OCI-LY3 (cell line): ENCODE measurements around the gene WFDC13.
"Not testable (repeated sequence)": the region's sequence is repeated elsewhere in the genome, so short reads cannot be mapped to it uniquely, and the experiment has no call there.

Experiments
- H2AFZ ChIP-seq: fragments of 200-600, 300-600 bp; shearing (Covaris generic); 2 replicates; pipeline ENCODE4 v1.6.0; 2014; ENCODE audit warnings: antibody characterized with exemption, low read depth, low read length
- H3K27ac ChIP-seq: fragments of 200-600, 300-600 bp; sonication (generic); 2 replicates; pipeline ENCODE4 v1.5.1; 2014; ENCODE audit warnings: mild to moderate bottlenecking, low read length, moderate library complexity, mixed read lengths
- H3K27me3 ChIP-seq: fragments of 200-600, 300-600 bp; sonication (generic); 2 replicates; pipeline ENCODE4 v1.6.1; 2014; ENCODE audit warnings: low read depth, low read length, mixed read lengths
- H3K36me3 ChIP-seq: fragments of 200-600, 300-600 bp; sonication (generic); replicated peaks from 2 replicates; pipeline ENCODE3; 2014; ENCODE audit warnings: low read depth, low read length, mixed read lengths
- H3K4me1 ChIP-seq: fragments of 300-600, 200-600 bp; sonication (generic); 2 replicates; pipeline ENCODE4 v1.6.1; 2014; ENCODE audit warnings: low read length, mixed read lengths
- H3K4me2 ChIP-seq: fragments of 200-600, 300-600 bp; sonication (generic); 2 replicates; pipeline ENCODE4 v1.6.1; 2014; ENCODE audit warnings: low read length, mixed read lengths
- H3K4me3 ChIP-seq: fragments of 300-600, 200-600 bp; sonication (generic); 2 replicates; pipeline ENCODE4 v1.5.1; 2014; ENCODE audit warnings: antibody characterized with exemption, mild to moderate bottlenecking, low read length, moderate library complexity
- H3K79me2 ChIP-seq: fragments of 300-600, 200-600 bp; shearing (Covaris generic); 2 replicates; pipeline ENCODE4 v1.6.1; 2014; ENCODE audit warnings: mild to moderate bottlenecking, low read length, mixed read lengths
- H3K9ac ChIP-seq: fragments of 300-600, 200-600 bp; shearing (Covaris generic); 2 replicates; pipeline ENCODE4 v1.6.0; 2014; ENCODE audit warnings: mild to moderate bottlenecking, low read length, moderate library complexity
- H3K9me3 ChIP-seq: fragments of 200-600, 300-600 bp; shearing (Covaris generic); 2 replicates; pipeline ENCODE4 v1.6.1; 2014; ENCODE audit warnings: low read length, mixed read lengths; ENCODE audit not compliant: insufficient read depth
- H4K20me1 ChIP-seq: fragments of 200-600, 300-600 bp; sonication (generic); 2 replicates; pipeline ENCODE4 v1.6.1; 2016; ENCODE audit warnings: low read length, mixed read lengths; ENCODE audit not compliant: insufficient read depth
- EZH2phosphoT487 ChIP-seq: fragments of 200-600 bp; shearing (Covaris generic); IDR thresholded peaks from 2 replicates; pipeline ENCODE4 v1.6.1; 2018; ENCODE audit warnings: antibody characterized with exemption, mixed run types, low read depth
- TF ChIP-seq, protein P1 (sequence below): fragments of 200-600, 300-600 bp; sonication (generic); IDR thresholded peaks from 2 replicates; pipeline ENCODE4 v1.5.1; 2014; ENCODE audit warnings: antibody characterized with exemption, low read length, low read depth

WFDC13 gene

GRCh38 chr20:45701873-45702272, at the start of gene WFDC13:
TSS of gene WFDC13 (plus strand) at chr20:45702038. CDS start at chr20:45702124, 86 bp downstream.
- Histone ChIP-seq H3K9ac (no peak within 1 kb of the TSS), H3K36me3 (no peaks in the 10 kb centered on the region), H3K27me3 (peaks cover 40% of the 10 kb centered on the region; the same call in 1 of the 2 replicates), H3K9me3 (no peaks in the 10 kb centered on the region), H4K20me1 (no peaks in the 10 kb centered on the region), H2AFZ (no peak within 1 kb of the TSS), H3K79me2 (no peaks in the 10 kb centered on the region), H3K4me2 (peak within 1 kb of the TSS; percentile 17; the same call in 1 of the 2 replicates), H3K27ac (no peak within 1 kb of the TSS), H3K4me3 (no peak within 1 kb of the TSS), H3K4me1 (peaks cover 14% of the 10 kb centered on the region)
- TF ChIP-seq, protein P1, sequence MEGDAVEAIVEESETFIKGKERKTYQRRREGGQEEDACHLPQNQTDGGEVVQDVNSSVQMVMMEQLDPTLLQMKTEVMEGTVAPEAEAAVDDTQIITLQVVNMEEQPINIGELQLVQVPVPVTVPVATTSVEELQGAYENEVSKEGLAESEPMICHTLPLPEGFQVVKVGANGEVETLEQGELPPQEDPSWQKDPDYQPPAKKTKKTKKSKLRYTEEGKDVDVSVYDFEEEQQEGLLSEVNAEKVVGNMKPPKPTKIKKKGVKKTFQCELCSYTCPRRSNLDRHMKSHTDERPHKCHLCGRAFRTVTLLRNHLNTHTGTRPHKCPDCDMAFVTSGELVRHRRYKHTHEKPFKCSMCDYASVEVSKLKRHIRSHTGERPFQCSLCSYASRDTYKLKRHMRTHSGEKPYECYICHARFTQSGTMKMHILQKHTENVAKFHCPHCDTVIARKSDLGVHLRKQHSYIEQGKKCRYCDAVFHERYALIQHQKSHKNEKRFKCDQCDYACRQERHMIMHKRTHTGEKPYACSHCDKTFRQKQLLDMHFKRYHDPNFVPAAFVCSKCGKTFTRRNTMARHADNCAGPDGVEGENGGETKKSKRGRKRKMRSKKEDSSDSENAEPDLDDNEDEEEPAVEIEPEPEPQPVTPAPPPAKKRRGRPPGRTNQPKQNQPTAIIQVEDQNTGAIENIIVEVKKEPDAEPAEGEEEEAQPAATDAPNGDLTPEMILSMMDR = no peak
- no peak for TF ChIP-seq EZH2phosphoT487

- H3K9ac ChIP-seq, H3K4me1 ChIP-seq, H3K36me3 ChIP-seq, H3K27ac ChIP-seq, H2AFZ ChIP-seq, H3K4me3 ChIP-seq, H3K79me2 ChIP-seq, H4K20me1 ChIP-seq, H3K4me2 ChIP-seq, H3K9me3 ChIP-seq, H3K27me3 ChIP-seq: not testable (repeated sequence)
Observed at GRCh38 chr20:45657038-45657437, 44.8 kb upstream of the WFDC13 start.

- no peak within 1 kb of the TSS for H2AFZ ChIP-seq
- H3K4me2 ChIP-seq = no peak within 1 kb of the TSS
- H3K27ac ChIP-seq = no peak within 1 kb of the TSS
- H3K36me3 ChIP-seq = no peaks in the 10 kb centered on the region
- no peak within 1 kb of the TSS for H3K4me3 ChIP-seq
- H3K4me1 ChIP-seq = no peaks in the 10 kb centered on the region
- no peak within 1 kb of the TSS for H3K9ac ChIP-seq
- no peaks in the 10 kb centered on the region for H3K79me2 ChIP-seq
- no peaks in the 10 kb centered on the region for H3K9me3 ChIP-seq
- TF ChIP-seq, protein P1 = no peak
- no peak for TF ChIP-seq EZH2phosphoT487
- no peaks in the 10 kb centered on the region for H4K20me1 ChIP-seq
- peaks cover 53% of the 10 kb centered on the region for H3K27me3 ChIP-seq
Observed at GRCh38 chr20:45670139-45670538, 31.7 kb upstream of the WFDC13 start, which contains the start of gene WFDC11. TSS of gene WFDC11 (minus strand) at chr20:45670239. CDS start at chr20:45650600, 19,639 bp downstream.

- Histone ChIP-seq H3K4me1 (no peaks in the 10 kb centered on the region), H3K36me3 (no peaks in the 10 kb centered on the region), H4K20me1 (no peaks in the 10 kb centered on the region), H3K4me2 (no peak overlapping the region), H3K27me3 (peaks cover 56% of the 10 kb centered on the region), H3K9ac (no peak overlapping the region), H3K79me2 (no peaks in the 10 kb centered on the region), H3K4me3 (no peak overlapping the region), H3K27ac (no peak overlapping the region), H2AFZ (no peak overlapping the region), H3K9me3 (0 out of 2 replicates have a peak, but pooled peaks cover 5% of the 10 kb centered on the region)
- TF ChIP-seq EZH2phosphoT487 = no peak
- TF ChIP-seq, protein P1 = no peak
Observed at GRCh38 chr20:45672765-45673164, 29.1 kb upstream of the WFDC13 start.

DNA sequence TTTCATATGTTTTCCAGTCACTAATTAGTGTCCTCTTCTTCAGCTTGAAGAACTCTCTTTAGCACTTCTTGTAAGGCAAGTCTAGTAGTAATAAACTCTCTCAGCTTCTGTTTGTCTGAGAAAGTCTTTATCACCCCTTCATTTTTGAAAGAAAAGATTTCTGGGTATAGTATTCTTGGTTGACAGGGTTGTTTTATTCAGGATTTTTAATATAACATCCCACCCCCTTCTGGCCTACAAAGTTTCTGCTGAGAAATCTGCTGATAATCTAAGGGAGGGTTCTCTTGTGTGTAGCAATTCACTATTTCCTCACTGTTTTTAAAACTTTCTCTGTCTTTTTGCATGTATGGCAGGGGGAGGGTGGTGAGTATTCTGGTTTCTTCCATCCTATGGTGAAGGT, 22.2 kb upstream of the WFDC13 start:
- no peaks in the 10 kb centered on the region for H3K36me3 ChIP-seq
- H4K20me1 ChIP-seq = no peaks in the 10 kb centered on the region
- H3K4me1 ChIP-seq = no peaks in the 10 kb centered on the region
- H3K9ac ChIP-seq = no peak overlapping the region
- no peak overlapping the region for H3K4me3 ChIP-seq
- H3K27ac ChIP-seq = no peak overlapping the region
- TF ChIP-seq, protein P1 = no peak
- no peak for TF ChIP-seq EZH2phosphoT487
- peaks cover 19% of the 10 kb centered on the region; the same call in 1 of the 2 replicates for H3K9me3 ChIP-seq
- H3K4me2 ChIP-seq = no peak overlapping the region
- peaks cover 26% of the 10 kb centered on the region for H3K27me3 ChIP-seq
- no peaks in the 10 kb centered on the region for H3K79me2 ChIP-seq
- H2AFZ ChIP-seq = no peak overlapping the region
